AG09319 (cell line): Measurements from ENCODE around the gene FCSK.

Experiments
- DNase-seq: peaks from one replicate; pipeline ENCODE4 v3.0.0-alpha.2; 2010; ENCODE audit warnings: low read depth; ENCODE audit errors: extremely low read depth
- TF ChIP-seq, protein P1 (sequence below): IDR thresholded peaks from 2 replicates; pipeline ENCODE4 v1.5.1; 2011; ENCODE audit warnings: low read depth, mild to moderate bottlenecking, inconsistent platforms, low read length, moderate library complexity

FCSK gene

DNA sequence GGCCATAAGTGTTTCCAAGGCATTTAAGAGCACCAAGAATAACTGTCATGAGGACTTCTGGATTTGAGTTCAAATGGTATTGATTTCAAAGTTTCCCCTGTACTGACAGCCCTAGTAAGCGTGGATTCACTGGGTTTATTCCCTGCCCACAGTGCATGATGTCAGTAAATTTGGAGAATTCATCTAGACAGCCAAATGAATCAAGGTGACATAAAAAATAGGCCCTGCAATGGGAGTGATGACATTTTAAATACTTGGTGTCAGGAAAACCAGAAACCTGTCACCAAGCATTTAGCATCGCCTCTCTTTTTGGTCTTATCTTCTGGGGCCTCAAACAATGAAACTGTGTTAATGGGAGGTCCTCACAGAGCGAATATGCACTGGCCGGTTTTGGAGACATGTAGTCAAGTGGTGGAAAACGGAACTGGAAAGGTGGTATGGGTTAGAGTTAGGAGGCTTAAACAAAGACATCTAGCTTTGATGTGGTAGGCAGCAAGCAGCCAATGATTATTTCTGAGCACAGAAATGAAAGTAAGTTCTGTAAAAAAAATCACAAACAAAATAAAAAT lies 39.9 kb downstream of the FCSK start:
- TF ChIP-seq, protein P1, sequence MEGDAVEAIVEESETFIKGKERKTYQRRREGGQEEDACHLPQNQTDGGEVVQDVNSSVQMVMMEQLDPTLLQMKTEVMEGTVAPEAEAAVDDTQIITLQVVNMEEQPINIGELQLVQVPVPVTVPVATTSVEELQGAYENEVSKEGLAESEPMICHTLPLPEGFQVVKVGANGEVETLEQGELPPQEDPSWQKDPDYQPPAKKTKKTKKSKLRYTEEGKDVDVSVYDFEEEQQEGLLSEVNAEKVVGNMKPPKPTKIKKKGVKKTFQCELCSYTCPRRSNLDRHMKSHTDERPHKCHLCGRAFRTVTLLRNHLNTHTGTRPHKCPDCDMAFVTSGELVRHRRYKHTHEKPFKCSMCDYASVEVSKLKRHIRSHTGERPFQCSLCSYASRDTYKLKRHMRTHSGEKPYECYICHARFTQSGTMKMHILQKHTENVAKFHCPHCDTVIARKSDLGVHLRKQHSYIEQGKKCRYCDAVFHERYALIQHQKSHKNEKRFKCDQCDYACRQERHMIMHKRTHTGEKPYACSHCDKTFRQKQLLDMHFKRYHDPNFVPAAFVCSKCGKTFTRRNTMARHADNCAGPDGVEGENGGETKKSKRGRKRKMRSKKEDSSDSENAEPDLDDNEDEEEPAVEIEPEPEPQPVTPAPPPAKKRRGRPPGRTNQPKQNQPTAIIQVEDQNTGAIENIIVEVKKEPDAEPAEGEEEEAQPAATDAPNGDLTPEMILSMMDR, result no peak
- DNase-seq, result no peak

DNA sequence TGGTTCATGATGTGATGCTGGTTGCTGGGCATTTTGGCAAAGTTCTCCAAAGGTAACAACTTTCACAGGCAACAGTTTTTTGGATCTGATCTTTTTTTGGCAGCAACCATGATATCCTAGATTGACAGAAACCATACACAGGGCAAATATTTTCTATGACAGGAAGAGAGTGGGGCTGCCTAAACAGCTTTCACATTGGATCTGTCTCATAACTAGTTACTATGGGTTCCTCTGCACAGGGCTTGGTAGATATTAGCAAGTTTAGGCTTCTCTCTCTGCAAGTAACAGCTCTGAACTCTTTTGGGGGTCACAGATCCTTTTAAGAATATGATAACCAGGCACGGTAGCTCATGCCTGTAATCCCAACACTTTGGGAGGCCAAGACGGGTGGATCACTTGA lies 40.4 kb downstream of the FCSK start:
- TF ChIP-seq, protein P1, result no peak
- DNase-seq, result no peak

- TF ChIP-seq, protein P1, result no peak
- no peak for DNase-seq
Measured at GRCh38 chr16:70495425-70496182, 41.2 kb downstream of the FCSK start.

- TF ChIP-seq, protein P1, result no peak
- DNase-seq, result no peak
Measured at GRCh38 chr16:70496513-70496912, 42.1 kb downstream of the FCSK start.

- no peak for DNase-seq
- TF ChIP-seq, protein P1, result no peak
Measured at GRCh38 chr16:70508752-70509151, 54.4 kb downstream of the FCSK start.

DNA sequence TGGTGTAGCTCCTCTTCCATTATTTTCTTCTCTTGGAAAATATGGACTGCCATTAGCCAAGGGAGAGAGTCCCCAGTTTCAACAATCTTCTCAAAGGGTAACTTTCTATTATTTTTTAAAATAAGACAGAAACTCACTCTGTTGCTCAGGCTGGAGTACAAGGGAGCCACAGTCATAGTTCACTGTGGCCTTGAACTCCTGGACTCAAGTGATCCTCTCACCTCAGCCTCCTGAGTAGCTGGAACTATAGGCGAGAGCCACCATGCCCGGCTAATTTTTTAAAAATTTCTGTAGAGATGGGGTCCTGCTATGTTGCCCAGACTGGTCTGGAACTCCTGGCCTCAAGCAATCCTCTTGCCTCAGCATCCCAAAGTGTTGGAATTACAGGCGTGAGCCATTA lies 55.8 kb downstream of the FCSK start:
- no peak for DNase-seq
- TF ChIP-seq, protein P1, result no peak

DNA sequence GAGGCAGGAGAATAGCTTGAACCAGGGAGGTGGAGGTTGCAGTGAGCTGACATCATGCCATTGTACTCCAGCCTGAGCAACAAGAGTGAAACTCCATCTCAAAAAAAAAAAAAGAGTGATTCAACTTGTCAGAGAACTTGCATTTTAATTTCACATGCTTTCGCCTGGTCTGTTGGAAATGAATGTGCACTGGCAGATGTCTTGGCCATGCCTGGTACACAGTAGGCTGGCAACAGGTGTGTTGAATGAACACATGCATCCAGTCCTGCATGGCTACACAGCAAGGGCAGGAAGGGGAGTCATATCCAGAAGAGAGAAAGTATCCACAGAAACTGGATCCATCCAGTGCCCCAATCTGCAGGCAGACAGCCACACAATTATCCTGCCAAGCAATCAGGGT lies 57.4 kb downstream of the FCSK start:
- TF ChIP-seq, protein P1, result no peak
- no peak for DNase-seq
